Measurements from ENCODE around the gene NAA25. TPM values are rescaled to one million over a fixed set of nuclear protein-coding genes. Genes with fewer than 3 reads are reported as not detected.
"Not testable (repeated sequence)": the region's sequence is repeated elsewhere in the genome, so short reads cannot be mapped to it uniquely, and the experiment has no call there.

Gene NAA25
- total RNA-seq, 2 donors from 2014 or later, result 31.6 to 78.3 TPM

DNA sequence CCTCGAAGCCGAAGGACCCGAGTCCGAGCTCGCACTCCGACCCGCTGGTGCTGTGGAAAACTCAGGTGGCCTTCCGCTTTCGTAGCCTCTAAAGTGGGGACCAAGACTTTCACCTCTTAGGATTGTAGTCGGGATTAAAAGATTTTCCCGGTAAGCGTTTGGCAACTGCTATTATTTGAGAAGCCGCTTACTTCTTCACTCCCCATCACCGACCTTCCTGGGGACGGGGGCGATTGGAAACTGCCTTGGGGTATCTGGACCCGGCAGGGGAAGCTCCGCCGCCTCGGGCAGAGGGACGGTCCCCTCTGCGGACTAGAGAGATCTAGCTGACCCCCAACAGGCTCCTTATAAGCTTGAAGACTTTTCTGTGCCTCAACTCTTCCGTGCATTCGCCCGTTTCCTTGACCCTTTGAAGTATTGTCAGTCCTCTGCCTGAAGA, 17.4 kb upstream of the NAA25 start:
- no peak for DNase-seq (ENCODE audit: low spot score)
- peaks cover 24 to 34% of the 10 kb centered on the region in 2 donors for H3K4me1 Mint-ChIP-seq (ENCODE audit: low read depth in 2 of 2)

DNA sequence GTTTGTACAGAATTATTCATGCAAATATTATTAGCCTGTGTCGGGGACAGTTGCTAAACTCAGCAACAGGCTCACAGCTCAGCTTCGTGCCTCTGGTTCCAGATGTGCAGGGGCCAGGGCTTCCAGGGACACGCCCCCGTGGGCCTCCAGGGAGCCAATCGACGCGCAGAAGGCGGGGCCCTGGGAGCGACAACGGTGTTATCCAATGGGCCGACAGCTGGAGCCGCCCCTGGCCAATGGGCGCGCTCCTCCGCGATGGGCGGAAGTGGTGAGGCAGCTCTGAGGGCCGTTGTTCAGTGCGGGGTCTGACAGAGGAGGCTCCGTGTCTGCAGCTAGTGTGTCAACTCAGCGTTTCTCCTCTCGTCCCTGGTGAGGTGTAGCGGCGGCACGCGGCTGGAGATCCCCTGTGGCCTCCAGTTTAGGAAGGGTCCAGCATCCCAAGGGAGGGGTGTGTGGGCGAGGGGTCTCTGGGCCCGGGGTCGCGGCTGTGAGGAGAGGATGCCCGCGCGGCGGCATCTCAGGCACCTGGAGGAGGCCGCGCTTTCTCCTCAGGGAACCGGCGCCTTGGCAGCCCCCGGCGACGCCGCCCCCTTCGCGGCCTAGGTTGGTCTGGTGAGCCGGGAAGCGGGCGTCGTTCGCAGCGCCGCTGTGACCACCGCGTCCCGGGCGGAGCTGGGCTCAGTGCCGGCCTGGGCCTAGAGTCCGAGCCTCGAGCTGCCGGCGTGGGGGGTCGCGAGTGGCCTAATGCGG, 16.8 kb upstream of the NAA25 start, which contains the start of gene TRAFD1:
Gene TRAFD1 (plus strand): TSS at position 311 of the 750 bp plus-strand sequence. CDS start 4,963 bp downstream, outside the sequence.
- Mint-ChIP-seq H3K9me3 (no peaks in the 10 kb centered on the region), H3K27ac (peak within 1 kb of the TSS; percentile 97 to 98), H3K27me3 (peaks cover 0 to 5% of the 10 kb centered on the region in 2 donors), H3K36me3 (peaks cover 6% of the 10 kb centered on the region), H3K4me1 (ENCODE audit: low read depth in 2 of 2) (peaks cover 22 to 29% of the 10 kb centered on the region in 2 donors), H3K4me3 (peak within 1 kb of the TSS; percentile 84)
- DNase-seq (ENCODE audit: low spot score) (peak; percentile 99), ATAC-seq (peak; percentile 100)

More for the DNA sequence above, 17.4 kb upstream of the NAA25 start:
- Mint-ChIP-seq H3K27me3 (peaks cover 0 to 2% of the 10 kb centered on the region in 2 donors), H3K36me3 (peaks cover 8% of the 10 kb centered on the region), H3K9me3 (no peaks in the 10 kb centered on the region), H3K4me3 (peak overlapping the region; percentile 84), H3K27ac (peak overlapping the region; percentile 97 to 98)
- no peak for ATAC-seq

DNA sequence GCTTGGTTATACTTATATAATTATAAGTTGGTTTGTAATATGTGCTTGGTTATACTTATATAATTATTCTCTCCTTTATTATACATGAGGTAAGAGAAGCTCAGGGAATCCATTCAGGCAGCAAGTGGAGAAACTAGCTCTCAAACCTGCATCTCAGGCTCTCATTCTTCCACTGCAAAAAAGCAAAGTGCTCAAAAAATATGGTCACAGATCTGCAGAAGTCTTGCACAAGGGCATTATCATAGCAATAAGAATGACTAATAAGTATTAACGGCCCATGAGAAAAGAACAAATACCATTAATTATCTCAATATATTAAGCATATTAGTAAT, 16.3 kb upstream of the NAA25 start:
- peaks cover 0 to 5% of the 10 kb centered on the region in 2 donors for H3K27me3 Mint-ChIP-seq
- no peaks in the 10 kb centered on the region for H3K9me3 Mint-ChIP-seq
- ATAC-seq (no peak), DNase-seq (ENCODE audit: low spot score) (no peak)
- H3K4me1 Mint-ChIP-seq (ENCODE audit: low read depth in 2 of 2), result peaks cover 22 to 23% of the 10 kb centered on the region in 2 donors
- H3K4me3 Mint-ChIP-seq, result peak overlapping the region; percentile 84
- peak overlapping the region; percentile 97 to 98 for H3K27ac Mint-ChIP-seq
- H3K36me3 Mint-ChIP-seq, result peaks cover 6% of the 10 kb centered on the region

DNA sequence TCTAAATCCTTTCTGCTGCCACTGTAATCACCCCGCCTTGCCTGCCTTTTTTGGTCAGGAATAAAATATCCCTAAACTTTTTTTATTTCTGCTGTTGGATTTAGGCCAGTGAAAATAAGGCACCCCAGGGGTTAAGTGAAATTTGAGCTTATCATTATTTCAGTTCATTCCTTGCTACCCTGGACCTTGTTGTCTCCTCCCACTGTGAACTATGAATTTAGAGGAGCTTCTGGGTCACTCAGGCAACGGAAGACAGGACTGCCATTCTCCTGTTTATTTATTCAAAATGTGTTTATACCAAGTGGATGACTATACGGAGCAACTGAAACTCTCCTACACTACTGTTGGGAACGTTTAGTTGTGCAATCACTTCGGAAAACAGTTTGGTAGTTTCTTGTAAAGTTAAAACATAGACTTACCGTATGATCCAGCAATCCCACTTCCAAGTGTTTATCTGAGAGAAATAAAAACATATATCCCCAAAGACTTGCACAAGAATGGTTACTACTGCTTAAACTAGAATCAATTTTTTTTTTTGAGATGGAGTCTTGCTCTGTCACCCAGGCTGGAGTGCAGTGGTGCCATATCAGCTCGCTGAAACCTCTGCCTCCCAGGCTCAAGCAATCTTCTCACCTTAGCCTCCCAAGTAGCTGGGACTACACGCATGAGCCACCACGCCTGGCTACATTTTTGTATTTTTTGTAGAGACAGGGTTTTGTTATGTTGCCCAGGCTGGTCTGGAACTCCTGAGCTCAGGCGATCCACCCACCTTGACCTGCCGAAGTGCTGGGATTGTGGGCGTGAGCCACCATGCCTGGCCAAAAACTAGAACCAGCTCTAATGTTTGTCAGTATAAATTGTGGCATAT, 14.5 kb upstream of the NAA25 start:
- Mint-ChIP-seq H3K36me3 (peaks cover 6% of the 10 kb centered on the region), H3K4me3 (no peak overlapping the region), H3K27me3 (peaks cover 0 to 7% of the 10 kb centered on the region in 2 donors), H3K9me3 (no peaks in the 10 kb centered on the region), H3K4me1 (ENCODE audit: low read depth in 2 of 2) (peaks cover 10 to 16% of the 10 kb centered on the region in 2 donors), H3K27ac (no peak overlapping the region)
- DNase-seq (ENCODE audit: low spot score), result no peak
- ATAC-seq, result no peak

DNA sequence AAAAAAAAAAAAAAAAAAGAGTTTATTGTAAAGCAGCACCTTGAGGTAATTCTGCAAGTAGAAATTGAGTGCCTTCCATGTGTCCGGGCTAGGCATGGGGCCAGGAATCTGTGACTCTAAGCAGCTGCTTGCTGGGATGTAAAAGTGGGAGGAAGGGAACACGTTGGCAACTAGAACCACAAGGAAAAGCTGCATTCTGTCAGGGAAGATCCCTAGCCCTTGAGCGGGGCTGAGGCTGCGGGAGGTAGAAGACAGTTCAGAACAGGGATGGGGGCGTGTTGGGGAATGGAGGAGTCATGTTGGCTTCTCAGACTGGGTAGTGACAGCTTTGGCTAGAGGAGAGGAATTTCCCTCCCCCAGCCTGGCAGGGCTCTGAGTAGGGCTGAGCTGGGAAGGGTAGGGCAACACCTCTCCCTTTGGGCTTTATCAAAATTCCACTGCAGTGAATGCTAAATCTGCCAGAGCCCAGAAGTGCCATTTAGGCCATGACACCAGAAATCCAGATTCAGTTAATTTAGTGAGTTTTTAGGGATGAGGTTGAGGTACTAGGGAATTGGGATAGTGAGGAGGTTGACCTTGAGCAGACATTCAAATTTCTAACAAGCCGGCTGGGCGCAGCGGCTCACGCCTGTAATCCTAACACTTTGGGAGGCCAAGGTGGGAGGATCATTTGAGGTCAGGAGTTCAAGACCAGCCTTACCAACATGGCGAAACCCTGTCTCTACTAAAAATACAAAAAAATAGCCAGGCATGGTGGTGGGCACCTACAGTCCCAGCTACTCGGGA, 13.4 kb upstream of the NAA25 start:
- peak overlapping the region in 1 of 2 donors; percentile 38 for H3K27ac Mint-ChIP-seq
- ATAC-seq, result no peak
- DNase-seq (ENCODE audit: low spot score), result no peak
- H3K9me3 Mint-ChIP-seq, result no peaks in the 10 kb centered on the region
- H3K4me3 Mint-ChIP-seq, result no peak overlapping the region
- H3K36me3 Mint-ChIP-seq, result peaks cover 2% of the 10 kb centered on the region
- peaks cover 0 to 7% of the 10 kb centered on the region in 2 donors for H3K27me3 Mint-ChIP-seq
- peaks cover 6 to 9% of the 10 kb centered on the region in 2 donors for H3K4me1 Mint-ChIP-seq (ENCODE audit: low read depth in 2 of 2)

DNA sequence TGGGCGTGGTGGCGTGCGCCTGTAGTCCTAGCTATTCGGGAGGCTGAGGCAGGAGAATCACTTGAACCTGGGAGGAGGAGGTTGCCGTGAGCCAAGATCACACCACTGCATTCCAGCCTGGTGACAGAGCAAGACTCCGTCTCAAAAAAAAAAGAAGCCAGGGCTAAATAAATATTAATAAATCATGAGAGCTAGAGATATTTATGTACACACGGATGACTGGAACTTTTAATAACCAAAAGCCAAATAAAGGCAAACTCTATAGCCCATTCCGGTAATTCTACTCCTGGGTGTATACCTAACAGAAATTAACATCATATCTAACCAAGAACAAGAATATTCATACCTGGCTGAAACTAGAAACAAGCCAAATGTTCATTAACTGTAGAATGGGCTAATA, 9.1 kb upstream of the NAA25 start:
- H3K9me3 Mint-ChIP-seq, result no peaks in the 10 kb centered on the region
- H3K4me3 Mint-ChIP-seq, result no peak overlapping the region
- peaks cover 4 to 9% of the 10 kb centered on the region in 2 donors for H3K4me1 Mint-ChIP-seq (ENCODE audit: low read depth in 2 of 2)
- H3K27ac Mint-ChIP-seq, result no peak overlapping the region
- DNase-seq (ENCODE audit: low spot score), result no peak
- ATAC-seq, result no peak
- no peaks in the 10 kb centered on the region for H3K36me3 Mint-ChIP-seq
- H3K27me3 Mint-ChIP-seq, result peaks cover 0 to 7% of the 10 kb centered on the region in 2 donors

DNA sequence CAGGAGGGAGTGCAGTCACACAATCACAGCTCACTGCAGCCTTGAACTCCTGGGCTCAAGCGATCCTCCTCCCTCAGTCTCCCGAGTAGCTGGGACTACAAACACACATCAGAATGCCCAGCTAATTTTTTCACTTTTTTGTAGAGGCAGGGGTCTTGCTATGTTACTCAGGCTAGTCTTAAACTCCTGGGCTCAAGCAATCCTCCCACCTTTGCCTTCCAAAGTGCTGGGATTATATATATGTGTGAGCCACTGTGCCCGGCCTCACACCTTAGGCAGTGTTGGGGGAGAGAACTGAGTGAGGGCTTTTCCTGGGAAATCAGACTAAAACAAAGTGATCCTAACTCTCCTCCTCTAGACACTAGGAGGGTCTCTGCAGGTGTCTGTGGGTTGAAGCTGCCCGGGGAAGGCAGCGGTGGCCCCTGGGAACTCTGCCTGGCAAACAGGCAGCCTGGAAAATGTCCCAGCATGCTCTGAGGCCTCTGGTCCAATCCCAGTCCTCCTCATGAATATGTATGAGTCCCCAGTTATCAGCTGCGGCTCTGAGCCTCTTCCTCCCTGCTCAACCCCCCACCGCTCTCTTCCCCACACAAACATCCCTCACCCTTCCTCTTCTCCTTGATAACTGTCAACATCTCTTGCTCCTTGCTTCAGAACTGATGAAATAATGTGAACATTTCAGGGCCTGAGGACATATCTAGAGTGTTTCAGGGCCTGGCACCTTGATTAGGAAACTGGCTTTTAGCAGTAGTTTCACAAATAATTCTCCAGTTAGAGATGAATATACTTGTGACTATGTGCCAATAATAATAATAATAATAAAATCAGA, 7.9 kb upstream of the NAA25 start:
- peaks cover 4 to 9% of the 10 kb centered on the region in 2 donors for H3K4me1 Mint-ChIP-seq (ENCODE audit: low read depth in 2 of 2)
- H3K4me3 Mint-ChIP-seq, result no peak overlapping the region
- no peaks in the 10 kb centered on the region for H3K9me3 Mint-ChIP-seq
- no peaks in the 10 kb centered on the region for H3K36me3 Mint-ChIP-seq
- peaks cover 0 to 6% of the 10 kb centered on the region in 2 donors for H3K27me3 Mint-ChIP-seq
- DNase-seq (ENCODE audit: low spot score), result no peak
- peak; percentile 72 to 84 for ATAC-seq
- H3K27ac Mint-ChIP-seq, result peak overlapping the region; percentile 31 to 60

DNA sequence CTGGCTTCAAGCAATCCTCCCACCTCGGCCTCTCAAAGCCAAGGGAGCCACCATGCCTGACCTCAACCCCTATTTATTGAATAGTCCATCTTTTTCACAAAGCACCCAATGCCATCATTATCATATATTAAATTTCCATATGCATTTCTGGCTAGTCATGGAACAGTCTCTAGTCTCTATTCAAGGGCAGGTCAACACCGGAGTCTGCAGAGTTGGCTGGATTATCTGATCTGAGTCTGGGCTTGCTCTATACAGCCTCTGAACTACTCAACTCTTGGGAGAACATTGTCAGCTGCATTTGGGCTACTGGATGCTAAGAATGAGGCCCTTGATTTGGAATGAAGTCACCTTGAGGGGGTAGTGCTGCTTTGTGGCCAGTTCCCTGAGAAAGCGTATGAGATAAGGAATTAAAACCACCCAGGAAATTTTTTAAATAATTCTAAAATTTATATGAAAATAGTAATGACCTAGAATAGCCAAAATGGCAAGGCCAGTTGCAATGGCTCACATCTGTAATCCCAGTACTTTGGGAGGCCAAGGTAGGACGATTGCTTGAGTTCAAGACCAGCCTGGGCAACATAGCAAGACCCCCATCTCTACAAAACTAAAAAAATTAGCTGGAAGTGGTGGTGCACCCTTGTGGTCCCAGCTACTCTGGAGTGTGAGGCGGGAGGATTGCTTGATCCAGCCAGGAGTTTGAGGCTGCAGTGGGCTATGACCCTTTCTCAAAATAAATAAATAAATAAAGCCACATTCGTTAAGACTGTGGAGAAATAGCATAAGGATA, 6.9 kb upstream of the NAA25 start:
- H3K36me3 Mint-ChIP-seq, result no peaks in the 10 kb centered on the region
- H3K4me1 Mint-ChIP-seq (ENCODE audit: low read depth in 2 of 2), result peaks cover 4 to 11% of the 10 kb centered on the region in 2 donors
- no peak for DNase-seq (ENCODE audit: low spot score)
- no peak overlapping the region for H3K27ac Mint-ChIP-seq
- peaks cover 0 to 2% of the 10 kb centered on the region in 2 donors for H3K27me3 Mint-ChIP-seq
- no peak overlapping the region for H3K4me3 Mint-ChIP-seq
- no peaks in the 10 kb centered on the region for H3K9me3 Mint-ChIP-seq
- no peak for ATAC-seq

DNA sequence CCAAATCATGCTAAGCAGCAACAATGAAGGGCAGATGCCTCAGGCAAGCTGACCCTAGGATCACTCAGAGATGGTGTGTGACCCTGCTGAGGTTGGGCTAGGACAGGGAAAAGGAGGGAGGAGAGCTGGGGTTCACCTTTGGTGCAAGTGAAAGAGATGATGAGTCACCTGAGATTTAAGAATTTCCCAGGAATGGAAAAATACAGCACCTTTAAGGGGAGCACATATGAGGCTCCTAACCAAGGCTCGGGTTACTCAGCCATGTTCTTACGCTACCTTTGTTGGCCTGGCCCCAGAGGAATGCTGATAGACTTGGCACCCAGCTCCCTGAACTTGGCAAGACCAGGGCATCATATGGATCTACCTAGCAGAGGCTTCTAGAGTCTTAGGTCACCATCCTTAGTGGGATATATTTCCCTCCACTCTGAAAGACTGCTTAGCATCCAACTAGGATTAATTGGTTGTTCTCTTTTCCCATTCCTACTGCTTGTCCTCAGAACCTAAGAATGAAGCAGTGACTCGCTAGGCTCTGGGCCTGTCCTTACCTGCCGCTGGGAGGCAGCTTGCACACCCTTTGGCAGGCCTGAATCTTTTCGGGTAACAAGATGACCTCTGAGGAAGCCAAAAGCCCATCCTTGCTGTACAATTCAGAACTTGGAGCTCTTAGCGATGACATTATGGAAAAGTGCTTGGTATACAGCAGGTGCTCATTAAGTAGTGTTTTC, 4.0 kb upstream of the NAA25 start:
- Mint-ChIP-seq H3K4me3 (no peak overlapping the region), H3K27ac (peak overlapping the region in 1 of 2 donors; percentile 61), H3K36me3 (no peaks in the 10 kb centered on the region), H3K9me3 (no peaks in the 10 kb centered on the region), H3K27me3 (no peaks in the 10 kb centered on the region), H3K4me1 (ENCODE audit: low read depth in 2 of 2) (peaks cover 9 to 19% of the 10 kb centered on the region in 2 donors)
- no peak for ATAC-seq
- DNase-seq (ENCODE audit: low spot score), result no peak

DNA sequence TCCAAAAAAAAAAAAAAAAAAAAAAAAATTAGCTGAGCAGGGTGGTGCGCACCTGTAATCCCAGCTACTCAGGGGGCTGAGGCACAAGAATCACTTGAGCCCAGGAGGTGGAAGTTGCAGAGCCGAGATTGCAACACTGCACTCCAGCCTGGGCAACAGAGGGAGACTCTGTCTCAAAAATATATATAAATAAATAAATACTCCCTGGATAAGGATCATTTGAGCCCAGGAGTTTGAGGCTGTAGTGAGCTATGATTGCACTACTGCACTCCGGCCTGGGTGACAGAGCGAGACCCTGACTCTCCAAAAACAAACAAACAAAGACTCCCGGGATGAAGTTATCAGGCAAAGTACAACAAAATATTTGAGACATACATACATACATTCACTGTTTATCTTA, 3.3 kb upstream of the NAA25 start:
- H3K4me3 Mint-ChIP-seq, result no peak overlapping the region
- H3K4me1 Mint-ChIP-seq (ENCODE audit: low read depth in 2 of 2), result peaks cover 14 to 22% of the 10 kb centered on the region in 2 donors
- ATAC-seq, result no peak
- H3K27ac Mint-ChIP-seq, result no peak overlapping the region
- no peak for DNase-seq (ENCODE audit: low spot score)
- H3K36me3 Mint-ChIP-seq, result no peaks in the 10 kb centered on the region
- H3K27me3 Mint-ChIP-seq, result no peaks in the 10 kb centered on the region
- no peaks in the 10 kb centered on the region for H3K9me3 Mint-ChIP-seq

DNA sequence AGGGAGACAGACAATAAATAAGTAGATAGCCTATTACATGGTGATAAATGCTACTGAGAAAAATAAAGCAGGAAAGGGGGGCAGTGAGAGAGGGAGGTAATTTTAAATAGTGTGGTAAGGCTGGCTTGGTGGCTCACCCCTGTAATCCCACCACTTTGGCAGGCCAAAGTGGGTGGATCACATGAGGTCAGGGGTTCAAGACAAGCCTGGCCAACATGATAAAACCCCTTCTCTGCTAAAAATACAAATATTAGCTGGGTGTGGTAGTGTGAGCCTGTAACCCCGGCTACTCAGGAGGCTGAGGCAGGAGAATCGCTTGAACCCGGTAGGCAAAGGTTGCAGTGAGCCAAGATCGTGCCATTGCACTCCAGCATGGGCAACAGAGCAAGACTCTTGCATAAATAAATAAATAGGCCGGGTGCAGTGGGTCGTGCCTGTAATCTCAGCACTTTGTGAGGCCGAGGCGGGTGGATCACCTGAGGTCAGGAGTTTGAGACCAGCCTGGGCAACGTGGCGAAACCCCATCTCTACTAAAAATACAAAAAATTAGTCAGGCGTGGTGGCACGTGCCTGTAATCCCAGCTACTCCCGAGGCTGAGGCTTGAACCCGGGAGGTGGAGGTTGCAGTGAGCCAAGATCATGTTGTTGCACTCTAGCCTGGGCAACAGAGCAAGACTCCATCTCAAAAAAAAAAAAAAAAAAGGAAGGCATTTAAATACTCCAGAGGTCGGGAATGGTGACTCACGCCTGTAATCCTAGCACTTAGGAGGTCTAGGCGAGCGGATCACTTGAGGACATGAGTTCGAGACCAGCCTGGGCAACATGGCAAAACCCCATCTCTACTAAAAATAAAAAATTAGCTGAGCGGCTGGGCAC, 2.4 kb upstream of the NAA25 start:
- H3K4me3 Mint-ChIP-seq; DNase-seq (ENCODE audit: low spot score); H3K36me3 Mint-ChIP-seq; ATAC-seq; H3K27me3 Mint-ChIP-seq; H3K9me3 Mint-ChIP-seq: not testable (repeated sequence)
- H3K27ac Mint-ChIP-seq, result peak overlapping the region; percentile 51 to 100
- H3K4me1 Mint-ChIP-seq (ENCODE audit: low read depth in 2 of 2), result peaks cover 14 to 22% of the 10 kb centered on the region in 2 donors
